Erythroblast (primary cell): Measurements from ENCODE around the gene ZNF814.

Experiments
- GATA1 ChIP-seq: IDR thresholded peaks from 2 replicates; pipeline ENCODE4 v1.6.1; 2011; ENCODE audit warnings: low read depth, mild to moderate bottlenecking, control low read depth, low read length, moderate library complexity
- POLR2A ChIP-seq: IDR thresholded peaks from 2 replicates; pipeline ENCODE4 v1.6.1; 2011; ENCODE audit warnings: mild to moderate bottlenecking, low read length

- TF ChIP-seq POLR2A (no peak), GATA1 (no peak)
These were observed 16.4 kb upstream of the ZNF814 start for GRCh38 chr19:57905258-57905657.
